HG02588 (cell line): ENCODE results near the gene SRD5A2.

Source experiments
- ATAC-seq: cut with Tn5 transposase; IDR thresholded peaks from one replicate; pipeline ENCODE4 v1.9.1; 2021; ENCODE audit warnings: mild to moderate bottlenecking, moderate library complexity; ENCODE audit not compliant: unreplicated experiment

The SRD5A2 gene

GRCh38 chr2:31580321-31581117 is at the start of gene SRD5A2:
Gene SRD5A2, minus strand, starts transcription at chr2:31580938. Its CDS starts 38 bp downstream, at chr2:31580900.
- ATAC-seq = no peak

GRCh38 chr2:31606509-31606908 is 25.8 kb upstream of the SRD5A2 start:
- no peak for ATAC-seq

DNA sequence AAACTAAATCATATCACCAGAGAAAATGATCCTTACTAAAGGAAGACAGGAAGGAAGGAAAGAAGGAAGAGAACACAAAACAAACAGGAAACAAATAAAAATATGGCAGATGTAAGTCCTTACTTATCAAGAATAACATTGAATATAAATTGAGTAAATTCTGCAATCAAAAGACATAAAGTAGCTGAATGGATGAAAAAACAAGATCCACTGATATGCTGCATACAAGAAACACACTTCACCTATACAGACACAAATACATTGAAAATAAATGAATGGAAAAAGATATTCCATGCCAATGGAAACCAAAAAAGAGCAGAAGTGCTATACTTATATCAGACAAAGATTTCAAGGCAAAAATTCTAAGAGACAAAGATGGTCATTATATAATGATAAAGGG is 18.0 kb upstream of the SRD5A2 start:
- no peak for ATAC-seq

DNA sequence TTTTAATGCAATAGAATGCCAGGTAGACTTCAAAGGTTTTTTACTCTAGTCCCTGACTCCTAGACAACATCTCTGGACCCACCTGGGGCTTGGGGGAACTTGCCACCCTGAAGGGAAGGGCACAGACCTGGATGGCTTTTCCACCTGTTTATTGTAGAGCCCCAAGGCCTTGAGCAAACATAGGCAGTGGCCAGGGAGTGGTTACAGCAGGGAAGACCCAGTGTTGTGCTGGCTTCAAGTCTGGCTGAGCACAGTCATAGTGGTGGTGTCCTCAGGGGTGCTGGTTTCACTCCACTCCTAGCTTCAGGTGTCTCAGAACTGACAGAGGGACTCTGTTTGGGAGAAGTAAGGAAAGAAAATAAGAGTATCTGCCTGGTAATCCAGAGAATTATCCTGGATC is 5.5 kb upstream of the SRD5A2 start:
- ATAC-seq = no peak

GRCh38 chr2:31581124-31581795 is 522 bp upstream of the SRD5A2 start:
- no peak for ATAC-seq

DNA sequence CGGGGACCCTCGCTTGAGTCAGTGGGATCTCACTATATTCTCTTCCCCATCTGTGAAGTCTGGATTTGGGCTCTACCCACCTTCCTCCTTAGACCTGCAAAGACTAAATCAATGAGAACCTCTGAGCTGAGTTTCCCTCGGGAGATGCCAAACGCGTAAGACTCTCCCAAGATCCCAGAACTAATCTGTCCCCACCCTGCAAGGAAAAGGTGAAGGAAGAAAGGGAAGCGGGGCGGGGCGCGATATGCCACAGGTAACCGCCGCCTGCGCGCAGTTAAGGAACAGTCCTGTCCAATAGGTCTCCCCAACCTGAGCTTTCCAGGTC is 780 bp downstream of the SRD5A2 start:
- ATAC-seq = no peak

- ATAC-seq = no peak
Measured at GRCh38 chr2:31578316-31578715, 2.4 kb downstream of the SRD5A2 start.

GRCh38 chr2:31577143-31577542 is 3.6 kb downstream of the SRD5A2 start:
- no peak for ATAC-seq

DNA sequence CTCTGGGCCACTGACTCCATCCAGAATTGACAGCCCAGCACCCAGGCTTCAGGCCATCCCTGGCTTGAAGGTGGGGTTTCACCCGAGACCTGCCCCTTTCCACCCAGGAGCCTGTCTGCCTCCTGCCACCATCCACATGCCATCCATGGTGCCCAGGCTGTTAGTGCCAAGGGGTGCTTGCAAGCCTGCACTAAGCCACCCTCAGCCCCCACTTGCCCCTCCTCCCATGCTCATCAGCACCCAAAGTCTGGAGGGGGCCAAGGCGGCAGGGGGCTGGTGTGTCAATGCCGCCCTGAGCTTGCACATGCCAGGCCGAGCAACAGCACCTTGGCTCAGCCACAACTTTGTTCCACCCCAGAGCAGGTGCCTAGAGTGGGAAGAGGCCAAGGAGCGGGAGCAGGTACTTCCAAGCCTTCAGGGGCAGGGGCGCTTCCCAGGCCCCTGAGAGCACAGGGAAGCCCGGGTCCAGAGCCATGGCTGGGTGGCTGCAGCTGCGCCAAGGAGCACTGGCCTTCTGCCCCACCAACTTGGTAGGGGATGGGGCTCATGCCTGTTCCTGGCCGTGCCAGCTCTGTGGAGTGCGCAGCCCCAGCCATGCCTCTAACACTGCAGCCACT is 12.0 kb downstream of the SRD5A2 start:
- no peak for ATAC-seq

DNA sequence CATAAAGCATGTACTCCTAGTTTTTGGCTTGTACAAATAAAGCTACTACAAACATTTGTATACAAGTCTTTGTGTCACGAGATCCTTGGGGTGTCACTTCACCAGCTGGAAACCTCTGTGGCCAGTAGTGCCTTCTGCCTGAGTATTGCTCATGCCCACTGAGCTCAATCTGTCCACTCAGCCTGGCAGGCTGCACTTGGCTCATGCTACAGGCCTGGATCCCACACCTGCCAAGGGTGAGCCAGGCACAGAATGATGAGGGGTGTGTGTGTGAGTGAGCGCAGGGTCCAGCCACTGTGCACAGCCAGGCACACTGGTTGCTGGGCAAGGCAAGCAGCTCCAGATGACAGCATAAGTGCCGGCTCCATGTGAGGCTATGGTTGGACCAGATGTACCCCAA is 13.1 kb downstream of the SRD5A2 start:
- no peak for ATAC-seq

DNA sequence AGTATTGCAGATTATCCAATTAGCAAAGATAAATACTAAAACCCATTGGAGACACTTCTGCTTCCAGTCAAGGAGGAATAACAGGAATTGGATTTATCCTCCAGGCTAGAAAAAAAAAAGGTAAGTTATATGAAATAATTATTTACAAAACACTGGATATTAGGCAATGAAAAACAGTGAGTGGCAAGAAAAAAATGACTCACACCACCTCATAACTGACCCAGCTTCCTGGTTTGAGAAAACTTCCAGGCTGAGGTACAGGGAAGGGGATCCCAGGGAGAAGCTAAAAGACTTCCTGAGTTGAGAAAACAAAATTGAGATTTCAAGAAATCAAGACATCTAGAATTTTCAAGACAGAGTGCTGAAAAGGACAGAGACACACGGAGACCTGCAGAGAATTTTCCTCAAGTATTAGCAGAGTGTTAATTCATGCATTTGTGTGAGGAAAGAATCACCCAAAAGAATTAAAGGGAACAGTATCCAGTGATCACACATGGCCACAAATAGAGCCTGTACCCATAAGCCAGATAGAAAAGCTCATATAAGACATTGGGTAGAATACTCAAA is 17.4 kb downstream of the SRD5A2 start:
- ATAC-seq = no peak

GRCh38 chr2:31561823-31562222 is 18.9 kb downstream of the SRD5A2 start:
- ATAC-seq = no peak

DNA sequence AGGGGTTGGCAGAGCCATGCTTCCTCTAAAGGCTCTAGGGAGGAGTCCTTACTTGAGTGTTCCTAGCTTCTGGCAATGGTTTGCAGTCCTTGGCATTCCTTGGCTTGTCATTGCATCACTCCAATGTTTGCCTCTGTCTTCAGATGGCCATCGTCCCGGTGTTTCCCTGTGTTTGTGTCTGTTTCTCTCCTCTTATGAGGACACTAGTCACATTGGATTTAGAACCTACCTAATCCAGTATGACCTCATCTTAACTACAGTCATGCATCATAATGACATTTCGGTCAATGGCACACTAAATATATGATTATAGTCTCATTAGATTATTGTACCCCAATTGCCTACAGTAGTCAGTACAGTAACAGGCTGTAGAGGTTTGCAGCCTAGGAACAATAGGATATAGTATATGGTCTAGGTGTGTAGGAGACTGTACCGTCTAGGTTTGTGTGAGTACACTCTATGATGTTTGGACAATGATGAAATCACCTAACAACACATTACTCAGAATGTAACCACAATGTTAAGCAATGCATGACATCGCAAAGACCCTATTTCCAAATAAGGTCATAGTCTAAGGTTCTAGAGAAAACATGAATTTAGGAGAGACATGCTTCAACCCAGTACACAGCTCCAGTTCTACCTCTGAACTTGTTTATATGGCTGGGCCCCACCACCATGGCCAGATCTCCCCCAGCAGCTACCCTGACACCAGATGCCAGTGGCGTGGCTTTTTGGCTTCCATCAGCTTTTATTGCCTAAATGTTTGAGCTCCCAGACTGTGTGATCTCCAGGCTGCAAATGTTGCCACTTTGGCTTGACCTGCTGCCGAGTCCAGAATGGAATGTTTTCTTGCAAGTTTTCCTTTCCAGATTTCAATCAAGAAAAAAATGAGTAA is 22.1 kb downstream of the SRD5A2 start:
- ATAC-seq = no peak

DNA sequence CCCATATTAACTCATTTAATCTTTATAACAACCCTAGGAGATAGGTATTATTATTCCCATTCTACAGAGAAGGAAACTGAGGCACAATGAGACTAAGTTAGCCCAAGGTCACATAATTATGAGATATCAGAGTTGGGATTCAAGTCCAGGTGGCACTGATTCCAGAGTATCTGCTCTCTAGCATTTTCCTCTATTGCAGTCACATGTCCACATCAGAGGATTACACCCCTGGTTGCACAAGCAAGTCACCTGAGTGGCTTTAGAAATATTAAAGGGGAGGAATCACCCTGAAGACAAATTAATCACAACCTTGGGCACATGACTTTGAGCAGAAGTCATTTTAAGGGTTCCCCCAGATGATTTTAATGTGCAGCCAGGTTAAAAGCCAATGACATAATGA is 23.8 kb downstream of the SRD5A2 start:
- no peak for ATAC-seq

DNA sequence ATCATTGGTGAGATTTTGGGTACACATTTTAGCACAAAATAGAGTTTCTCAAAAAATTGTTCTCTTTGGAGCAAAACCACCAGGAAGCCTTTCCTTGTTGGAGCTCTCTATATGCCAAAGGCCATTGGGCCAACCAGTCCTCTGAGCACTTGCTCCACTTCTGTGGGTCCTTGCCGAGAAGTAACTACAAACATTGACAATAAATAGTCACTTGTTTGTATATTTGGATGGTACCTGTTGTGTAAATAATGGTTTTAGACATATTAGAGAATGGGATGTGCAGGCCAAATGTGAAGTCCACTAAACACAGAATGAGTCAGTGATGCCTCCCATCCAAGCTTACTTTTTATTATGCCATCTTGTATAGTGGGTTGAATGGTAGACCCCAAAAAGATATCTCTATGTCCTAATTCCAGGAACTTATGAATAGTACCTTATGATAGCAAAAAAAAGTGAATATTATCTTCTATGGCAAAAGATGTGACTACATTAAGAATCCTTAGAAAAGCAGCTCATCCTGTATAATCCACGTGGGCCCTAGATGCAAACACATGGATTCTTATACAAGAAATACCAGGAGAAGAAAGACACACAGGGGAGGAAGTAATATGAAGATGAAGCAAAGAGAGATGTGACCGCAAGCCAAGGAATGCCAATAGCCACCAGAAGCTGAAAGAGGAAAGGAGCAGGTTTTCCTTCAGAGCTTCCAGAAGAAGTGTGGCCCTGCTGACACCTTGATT is 24.6 kb downstream of the SRD5A2 start:
- no peak for ATAC-seq

- no peak for ATAC-seq
Measured at GRCh38 chr2:31553362-31553761, 27.4 kb downstream of the SRD5A2 start.

DNA sequence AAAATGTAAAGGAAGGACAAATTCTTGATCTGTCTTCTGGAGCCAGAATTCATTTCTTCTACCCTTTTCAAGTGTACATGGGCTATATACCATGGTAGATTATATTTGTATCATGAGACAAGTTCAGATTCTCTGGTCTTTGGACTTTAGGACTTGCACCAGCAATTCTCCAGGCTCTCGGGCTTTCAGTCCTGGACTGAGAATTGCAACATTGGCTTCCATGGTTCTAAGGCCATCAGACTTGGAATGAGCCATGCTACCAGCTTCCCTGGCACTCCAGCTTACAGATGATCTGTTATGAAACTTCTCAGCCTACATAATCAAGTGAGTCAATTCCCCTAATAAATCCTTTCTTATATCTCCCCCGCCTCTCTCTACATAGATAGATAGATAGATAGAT is 33.3 kb downstream of the SRD5A2 start:
- no peak for ATAC-seq

DNA sequence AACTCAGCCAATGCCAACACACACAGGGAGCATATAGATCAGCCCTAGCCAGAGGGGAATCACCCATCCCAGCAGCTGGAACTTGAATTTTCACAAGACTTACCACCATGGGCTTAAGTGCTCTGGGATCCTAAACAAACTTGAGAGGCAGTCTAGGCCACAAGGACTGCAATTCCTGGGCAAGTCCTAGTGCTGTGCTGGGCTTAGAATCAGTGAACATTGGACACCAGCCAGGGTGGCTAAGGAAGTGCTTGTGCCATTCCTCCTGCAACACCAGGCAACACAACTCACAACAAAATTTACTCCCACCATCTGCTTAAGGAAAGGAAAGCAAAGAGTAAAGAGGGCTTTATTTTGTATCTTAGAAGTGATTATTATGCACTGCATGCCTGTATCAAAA is 38.9 kb downstream of the SRD5A2 start:
- no peak for ATAC-seq

GRCh38 chr2:31539505-31539904 is 41.2 kb downstream of the SRD5A2 start:
- ATAC-seq = no peak

DNA sequence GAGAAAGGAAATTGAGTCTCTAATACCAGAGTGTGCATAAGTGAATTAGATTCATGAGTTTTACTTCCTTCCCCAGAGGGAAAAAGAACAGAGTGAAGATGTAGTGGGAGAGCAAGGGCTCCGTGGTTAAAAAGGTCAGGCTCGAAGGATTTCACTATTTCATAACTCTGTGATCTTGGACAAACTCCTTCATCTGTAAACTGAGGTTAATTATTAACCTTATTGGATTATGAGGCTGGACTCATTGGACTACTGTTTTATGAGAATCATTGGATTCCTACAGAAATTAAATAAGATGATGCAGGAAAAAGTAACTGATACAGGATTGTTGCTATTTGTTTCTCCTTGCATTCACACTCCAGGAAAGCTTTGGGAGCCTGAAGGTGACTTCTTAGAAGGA is 45.0 kb downstream of the SRD5A2 start:
- ATAC-seq = no peak
